Smooth muscle cell (in vitro differentiated cells): Measurements from ENCODE around the gene RBM4B. TPM values are rescaled to one million over a fixed set of nuclear protein-coding genes. Genes with fewer than 3 reads are reported as not detected.

Experiments used
- DNase-seq: peaks from one replicate; lab custom pipeline; 2025; ENCODE audit not compliant: unreplicated experiment; lab: John Stamatoyannopoulos, UW
- H2AFZ ChIP-seq: fragments of 200-600 bp; sonication (generic); 2 replicates; pipeline ENCODE4 v1.6.0; 2016; ENCODE audit warnings: antibody characterized with exemption, low read depth, mild to moderate bottlenecking
- H3F3A ChIP-seq: fragments of 200-600 bp; sonication (generic); 2 replicates; pipeline ENCODE4 v1.6.0; 2017; ENCODE audit warnings: antibody characterized with exemption, low read depth
- H3K27ac ChIP-seq: fragments of 200-600 bp; sonication (generic); 2 replicates; pipeline ENCODE4 v1.5.1; 2016; ENCODE audit warnings: low read depth, mild to moderate bottlenecking
- H3K27me3 ChIP-seq: fragments of 200-600 bp; sonication (generic); 2 replicates; pipeline ENCODE4 v1.6.1; 2016; ENCODE audit warnings: low read depth, mild to moderate bottlenecking
- H3K36me3 ChIP-seq: fragments of 200-600 bp; sonication (generic); 2 replicates; pipeline ENCODE4 v1.5.1; 2016; ENCODE audit warnings: low read depth
- H3K4me1 ChIP-seq: fragments of 200-600 bp; sonication (generic); 2 replicates; pipeline ENCODE4 v1.5.1; 2016; ENCODE audit warnings: low read depth
- H3K4me2 ChIP-seq: fragments of 200-600 bp; sonication (generic); 2 replicates; pipeline ENCODE4 v1.6.0; 2016; ENCODE audit warnings: mild to moderate bottlenecking
- H3K4me3 ChIP-seq: fragments of 200-600 bp; sonication (generic); 2 replicates; pipeline ENCODE4 v1.5.1; 2016; ENCODE audit warnings: mild to moderate bottlenecking
- H3K79me2 ChIP-seq: fragments of 200-600 bp; sonication (generic); 2 replicates; pipeline ENCODE4 v1.6.0; 2016; ENCODE audit warnings: low read depth, mild to moderate bottlenecking
- H3K9ac ChIP-seq: fragments of 200-600 bp; sonication (generic); 2 replicates; pipeline ENCODE4 v1.6.0; 2016; ENCODE audit warnings: low read depth
- H3K9me3 ChIP-seq: fragments of 200-600 bp; sonication (generic); replicated peaks from 2 replicates; pipeline ENCODE4 v1.5.1; 2016; ENCODE audit warnings: low read depth
- H4K20me1 ChIP-seq: fragments of 200-600 bp; sonication (generic); 2 replicates; pipeline ENCODE4 v1.6.0; 2016; ENCODE audit warnings: low read depth
- WGBS: methylation state at CpG from one replicate; pipeline ENCODE4 v1.1.7; 2016; ENCODE audit warnings: low lambda C conversion rate; 5-methylcytosine and 5-hydroxymethylcytosine counted together
- polyA plus RNA-seq: library from polyadenylated mRNA; unstranded; fragments of >200 nt; fragmentation: Nextera tagmentation; extraction: Ambion mirVana; gene quantifications from 2 replicates; pipeline ENCODE4 v1.2.1, GENCODE V29; 2016
- total RNA-seq: library from RNA; depleted of rRNA; stranded (reverse); fragments of >200 nt; gene quantifications from 2 replicates; pipeline ENCODE4 v1.2.3, GENCODE V29; 2014
- TF ChIP-seq, protein P1 (sequence below): fragments of 200-600 bp; sonication (generic); IDR thresholded peaks from 2 replicates; pipeline ENCODE4 v1.5.1; 2017; ENCODE audit warnings: borderline replicate concordance, mild to moderate bottlenecking, antibody characterized with exemption; ENCODE audit not compliant: insufficient read depth, poor library complexity, severe bottlenecking

The RBM4B gene
- total and polyA plus RNA-seq, 2 experiments from 2014 or later, result 17.0 to 17.8 TPM

DNA sequence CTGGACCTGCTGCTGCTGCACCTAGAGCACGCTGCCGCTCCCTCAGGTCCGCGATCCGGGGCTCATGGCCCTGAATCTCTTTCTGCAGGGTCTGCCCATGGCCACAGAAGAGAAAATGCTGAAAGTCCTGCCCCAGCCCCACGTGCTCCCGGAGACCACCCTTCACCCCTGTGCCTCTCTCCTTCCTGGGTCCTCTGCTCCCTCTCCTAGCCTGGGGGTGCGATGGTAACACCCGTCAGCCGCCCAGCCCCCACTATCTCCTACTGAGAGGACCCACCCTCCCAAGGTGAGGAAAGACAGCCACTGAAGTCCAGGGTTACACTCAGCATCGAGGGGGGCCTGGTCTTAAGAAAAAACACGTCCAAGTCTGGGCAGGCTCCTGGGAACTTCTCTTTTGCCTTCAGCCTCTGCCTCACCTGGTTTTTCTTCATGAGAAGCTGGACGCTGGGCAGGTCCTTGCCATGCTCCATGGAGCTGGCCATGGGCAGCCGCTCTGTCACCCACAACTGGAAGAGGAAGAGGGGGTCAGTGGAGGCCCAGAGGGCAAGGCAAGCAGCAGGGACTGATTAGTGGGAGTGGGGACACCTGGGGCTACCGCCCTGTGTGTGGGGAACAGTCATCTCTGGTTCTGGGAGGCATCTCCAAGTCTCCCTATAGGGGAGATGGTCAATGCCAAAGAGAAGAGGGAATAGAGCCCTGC lies 15.8 kb upstream of the RBM4B start:
- Histone ChIP-seq H3K4me3 (no peak overlapping the region), H3K36me3 (no peaks in the 10 kb centered on the region), H3K9ac (no peak overlapping the region), H3K4me1 (no peaks in the 10 kb centered on the region), H3F3A (no peaks in the 10 kb centered on the region), H3K27me3 (no peaks in the 10 kb centered on the region), H3K9me3 (no peaks in the 10 kb centered on the region), H3K4me2 (no peak overlapping the region), H3K27ac (no peak overlapping the region), H2AFZ (no peak overlapping the region), H4K20me1 (no peaks in the 10 kb centered on the region), H3K79me2 (no peaks in the 10 kb centered on the region)
- no peak for DNase-seq
- TF ChIP-seq, protein P1, sequence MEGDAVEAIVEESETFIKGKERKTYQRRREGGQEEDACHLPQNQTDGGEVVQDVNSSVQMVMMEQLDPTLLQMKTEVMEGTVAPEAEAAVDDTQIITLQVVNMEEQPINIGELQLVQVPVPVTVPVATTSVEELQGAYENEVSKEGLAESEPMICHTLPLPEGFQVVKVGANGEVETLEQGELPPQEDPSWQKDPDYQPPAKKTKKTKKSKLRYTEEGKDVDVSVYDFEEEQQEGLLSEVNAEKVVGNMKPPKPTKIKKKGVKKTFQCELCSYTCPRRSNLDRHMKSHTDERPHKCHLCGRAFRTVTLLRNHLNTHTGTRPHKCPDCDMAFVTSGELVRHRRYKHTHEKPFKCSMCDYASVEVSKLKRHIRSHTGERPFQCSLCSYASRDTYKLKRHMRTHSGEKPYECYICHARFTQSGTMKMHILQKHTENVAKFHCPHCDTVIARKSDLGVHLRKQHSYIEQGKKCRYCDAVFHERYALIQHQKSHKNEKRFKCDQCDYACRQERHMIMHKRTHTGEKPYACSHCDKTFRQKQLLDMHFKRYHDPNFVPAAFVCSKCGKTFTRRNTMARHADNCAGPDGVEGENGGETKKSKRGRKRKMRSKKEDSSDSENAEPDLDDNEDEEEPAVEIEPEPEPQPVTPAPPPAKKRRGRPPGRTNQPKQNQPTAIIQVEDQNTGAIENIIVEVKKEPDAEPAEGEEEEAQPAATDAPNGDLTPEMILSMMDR, result no peak
- WGBS, result 95% methylated on average over 15 of the region's 15 CpGs

- TF ChIP-seq, protein P1, result no peak
- no peaks in the 10 kb centered on the region for H4K20me1 ChIP-seq
- no peaks in the 10 kb centered on the region for H3K4me1 ChIP-seq
- H3K36me3 ChIP-seq, result no peaks in the 10 kb centered on the region
- no peak overlapping the region for H3K4me3 ChIP-seq
- H3F3A ChIP-seq, result no peaks in the 10 kb centered on the region
- no peak for DNase-seq
- H3K79me2 ChIP-seq, result no peaks in the 10 kb centered on the region
- H3K9ac ChIP-seq, result no peak overlapping the region
- H3K9me3 ChIP-seq, result no peaks in the 10 kb centered on the region
- H3K4me2 ChIP-seq, result no peak overlapping the region
- WGBS, result 96% methylated on average over 20 of the region's 20 CpGs
- no peaks in the 10 kb centered on the region for H3K27me3 ChIP-seq
- no peak overlapping the region for H3K27ac ChIP-seq
- no peak overlapping the region for H2AFZ ChIP-seq
These were observed 15.2 kb upstream of the RBM4B start for GRCh38 chr11:66692871-66693331.

- WGBS, result 98% methylated on average over 18 of the region's 18 CpGs
- H4K20me1 ChIP-seq, result no peaks in the 10 kb centered on the region
- H3K79me2 ChIP-seq, result no peaks in the 10 kb centered on the region
- H3K36me3 ChIP-seq, result no peaks in the 10 kb centered on the region
- H3F3A ChIP-seq, result no peaks in the 10 kb centered on the region
- no peak overlapping the region for H2AFZ ChIP-seq
- DNase-seq, result no peak
- no peak overlapping the region for H3K4me3 ChIP-seq
- TF ChIP-seq, protein P1, result no peak
- H3K27ac ChIP-seq, result no peak overlapping the region
- no peaks in the 10 kb centered on the region for H3K4me1 ChIP-seq
- no peak overlapping the region for H3K4me2 ChIP-seq
- H3K27me3 ChIP-seq, result no peaks in the 10 kb centered on the region
- no peaks in the 10 kb centered on the region for H3K9me3 ChIP-seq
- no peak overlapping the region for H3K9ac ChIP-seq
These were observed 14.8 kb upstream of the RBM4B start for GRCh38 chr11:66692446-66692845.

DNA sequence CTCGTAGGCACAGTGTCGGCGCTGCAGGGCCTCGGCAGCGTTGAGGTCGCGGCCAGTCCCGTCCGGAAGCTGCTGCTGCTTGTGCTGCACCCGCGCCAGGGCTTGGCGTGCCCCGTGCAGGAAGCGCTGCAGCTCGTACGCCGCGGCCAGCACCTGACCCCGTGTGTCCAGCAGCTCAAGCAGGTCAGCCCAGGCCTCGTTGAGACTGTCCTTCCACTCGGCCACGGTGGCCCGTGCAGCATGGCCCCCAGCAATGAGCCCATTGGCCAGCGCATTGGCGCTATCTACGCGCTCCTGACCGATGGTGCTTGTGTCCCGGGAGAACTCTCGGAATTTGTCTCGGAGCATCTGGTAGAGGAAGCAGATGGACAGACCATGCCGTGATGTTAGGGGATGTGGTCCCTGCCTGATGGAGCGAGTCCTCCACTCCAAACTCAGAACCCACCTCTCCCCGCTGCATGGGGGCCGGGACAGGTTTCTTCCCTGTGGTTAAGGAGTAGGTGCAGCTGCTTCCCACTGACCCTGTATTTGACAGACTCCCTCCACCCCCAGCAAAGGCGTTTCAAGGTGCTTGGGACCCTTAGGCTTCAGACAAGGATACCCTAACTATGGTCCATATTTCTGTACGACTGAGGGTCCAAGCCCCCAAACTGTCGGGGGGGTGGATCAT lies 13.8 kb upstream of the RBM4B start:
- Histone ChIP-seq H3K4me1 (no peaks in the 10 kb centered on the region), H2AFZ (no peak overlapping the region), H3K9me3 (no peaks in the 10 kb centered on the region), H3K27me3 (no peaks in the 10 kb centered on the region), H4K20me1 (no peaks in the 10 kb centered on the region), H3K4me3 (no peak overlapping the region), H3K79me2 (no peaks in the 10 kb centered on the region), H3K27ac (no peak overlapping the region), H3K36me3 (no peaks in the 10 kb centered on the region), H3K9ac (no peak overlapping the region), H3K4me2 (no peak overlapping the region), H3F3A (no peaks in the 10 kb centered on the region)
- TF ChIP-seq, protein P1, result no peak
- no peak for DNase-seq
- WGBS, result 97% methylated on average over 38 of the region's 38 CpGs
